Ovary (tissue), 9 donors: Measurements from ENCODE around the gene MYO9A. TPM values are rescaled to one million over a fixed set of nuclear protein-coding genes. Genes with fewer than 3 reads are reported as not detected.

Experiments used
- DNase-seq, 5 donors: peaks; one replicate each; pipeline ENCODE4 v3.0.0-alpha.2; 2019 to 2020
- H3K27ac ChIP-seq, 2 donors: fragments of 200-600 bp; one replicate each; pipeline versions ENCODE4 v1.5.1 to v1.8.0; 2019 to 2022
- H3K27me3 ChIP-seq: fragments of 200-600 bp; one replicate; pipeline ENCODE4 v1.8.0; 2022
- H3K36me3 ChIP-seq: fragments of 200-600 bp; sonication (generic); one replicate; pipeline ENCODE4 v1.5.1; 2019
- H3K4me1 ChIP-seq: one replicate; pipeline ENCODE4 v1.8.1; 2013; ENCODE audit warnings: mild to moderate bottlenecking, moderate library complexity; ENCODE audit not compliant: insufficient read depth
- H3K4me3 ChIP-seq: fragments of 200-600 bp; sonication (generic); one replicate; pipeline ENCODE4 v1.5.1; 2017
- H3K9me3 ChIP-seq, 2 donors: fragments of 200-600 bp in 1 of 2; sonication (generic) in 1 of 2; one replicate each; pipeline versions ENCODE4 v1.5.1 to v1.8.1; 2013 to 2019; ENCODE audit warnings: mild to moderate bottlenecking in 1 of 2, moderate library complexity in 1 of 2
- CTCF ChIP-seq, 3 donors: fragments of 450-650 bp in 2 of 3; fragments of 200-600 bp in 1 of 3; IDR thresholded peaks; one replicate each; pipeline versions ENCODE4 v1.5.1 to v1.8.0; 2016 to 2022; ENCODE audit warnings: antibody characterized with exemption in 3 of 3, mild to moderate bottlenecking in 1 of 3
- EP300 ChIP-seq: sonication (generic); formaldehyde crosslinking; IDR thresholded peaks from one replicate; pipeline ENCODE4 v1.6.1; 2017; ENCODE audit warnings: antibody characterized with exemption
- POLR2A ChIP-seq: fragments of 450-650 bp; IDR thresholded peaks from one replicate; pipeline ENCODE4 v1.6.1; 2017; ENCODE audit warnings: antibody characterized with exemption, mild to moderate bottlenecking, moderate library complexity
- WGBS, 3 donors: extraction: QIAGEN DNeasy Blood & Tissue Kit in 1 of 3; methylation state at CpG; one replicate each; pipeline versions ENCODE4 v1.1.5 to v1.1.7; 2013 to 2017; 5-methylcytosine and 5-hydroxymethylcytosine counted together
- intact Hi-C, 4 donors: fragments of 100-400 bp; cut with DNase I; formaldehyde crosslinking; loops; one replicate each; pipeline versions ENCODE4 v1.11.0 to v1.15.1; 2022 to 2023
- polyA plus RNA-seq, 2 donors: library from polyadenylated mRNA; stranded (reverse); fragments of 200-250 nt in 1 of 2; fragments of 350-450 nt in 1 of 2; fragmentation: Illumina TruSeq in 1 of 2; extraction: RNeasy Lipid Tissue Mini Kit (QIAGEN cat#74804) in 1 of 2; gene quantifications; one replicate each; pipeline ENCODE4 v1.2.3, GENCODE V29; 2013 to 2014
- total RNA-seq, 7 donors: library from RNA; depleted of rRNA in 2 of 7; stranded (reverse); fragments of >200 nt in 2 of 7; fragmentation: NEBNext Ultra II Directional in 3 of 7; extraction: Animal tissue kit (Norgen Biotek cat#: 25700) in 3 of 7; gene quantifications; one replicate each; pipeline versions ENCODE4 v1.1.0 to v1.2.4, GENCODE V29; 2016 to 2023
- donor health status: DM: no; HTN: no; CAD: no; lungs with moderate emphysema.
- donor health status: DM: no; HTN: no; CAD: no.
- donor health status: Bipolar disorder and iron deficiency.
- donor health status: DM: yes; HTN: yes; CAD: no.
- donor health status: DM: no; HTN: no; CAD: no.
- donor health status: DM: yes; HTN: yes; CAD: no.

Gene MYO9A
- total and polyA plus RNA-seq, 9 donors = 8.1 to 71.6 (median 57.2) TPM

- 79 to 89% (median 88%) methylated on average over 3 of the region's 3 CpGs for WGBS, 3 donors
- no peak for DNase-seq
- Histone ChIP-seq H3K27ac (no peak overlapping the region), H3K4me1 (no peaks in the 10 kb centered on the region), H3K9me3 (no peaks in the 10 kb centered on the region), H3K36me3 (no peaks in the 10 kb centered on the region), H3K27me3 (no peaks in the 10 kb centered on the region), H3K4me3 (no peak overlapping the region)
- intact Hi-C loops = no loop called here
- TF ChIP-seq CTCF (IDR thresholded peaks at IDR 0.05) (no peak), POLR2A (no peak), EP300 (no peak)
Measured at GRCh38 chr15:71822890-71823630, 294.9 kb downstream of the MYO9A start.

- TF ChIP-seq CTCF (IDR thresholded peaks at IDR 0.05) (no peak), POLR2A (no peak), EP300 (no peak)
- WGBS, 3 donors = 87 to 92% (median 89%) methylated on average over 5 of the region's 5 CpGs
- Histone ChIP-seq H3K36me3 (no peaks in the 10 kb centered on the region), H3K4me1 (no peaks in the 10 kb centered on the region), H3K27me3 (no peaks in the 10 kb centered on the region), H3K27ac (no peak overlapping the region), H3K4me3 (no peak overlapping the region), H3K9me3 (no peaks in the 10 kb centered on the region)
- no peak for DNase-seq
- intact Hi-C loops = no loop called here
Measured at GRCh38 chr15:71821547-71822129, 296.3 kb downstream of the MYO9A start.

DNA sequence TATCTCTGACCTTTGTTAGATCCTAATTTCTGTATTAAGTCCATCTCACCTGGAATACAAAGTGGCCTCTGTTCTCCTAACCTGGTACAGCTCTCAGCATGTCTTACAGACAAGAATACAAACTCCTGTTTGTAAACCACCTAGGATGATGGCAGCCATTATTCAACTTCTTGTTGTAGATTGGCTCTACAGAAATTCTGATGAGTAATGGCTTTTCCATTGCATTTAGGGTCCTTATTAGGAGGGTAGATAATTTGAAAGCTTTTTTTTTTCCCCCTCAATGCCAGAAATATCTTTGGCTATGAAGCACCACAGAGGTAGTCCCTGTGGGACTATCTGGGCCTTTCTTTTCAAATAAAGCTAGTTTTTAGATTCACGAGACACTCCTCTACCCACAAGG is 297.8 kb downstream of the MYO9A start:
- intact Hi-C loops = no loop called here
- Histone ChIP-seq H3K9me3 (no peaks in the 10 kb centered on the region), H3K4me1 (no peaks in the 10 kb centered on the region), H3K27me3 (no peaks in the 10 kb centered on the region), H3K27ac (no peak overlapping the region), H3K4me3 (no peak overlapping the region), H3K36me3 (no peaks in the 10 kb centered on the region)
- no peak for DNase-seq
- 95 to 100% (median 97%) methylated on average over 1 of the region's 1 CpG for whole genome bisulfite sequencing, 3 donors
- TF ChIP-seq POLR2A = no peak

DNA sequence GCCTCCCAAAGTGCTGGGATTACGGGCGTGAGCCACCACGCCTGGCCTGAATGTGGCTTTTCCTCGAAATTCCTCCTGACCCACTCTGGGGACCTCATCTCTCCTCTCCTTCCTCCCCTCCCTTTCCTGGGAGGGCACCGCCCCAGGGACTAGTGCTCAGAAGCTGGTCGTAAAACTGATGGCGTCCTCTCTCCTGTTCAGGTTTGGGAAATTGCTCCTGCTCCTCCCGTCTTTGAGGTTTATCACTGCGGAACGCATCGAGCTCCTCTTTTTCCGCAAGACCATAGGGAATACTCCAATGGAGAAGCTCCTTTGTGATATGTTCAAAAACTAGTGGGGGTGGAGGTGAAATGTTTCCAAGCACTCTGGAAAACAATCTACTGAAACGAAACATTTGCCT is 300.6 kb downstream of the MYO9A start:
- Histone ChIP-seq H3K4me1 (no peaks in the 10 kb centered on the region), H3K27ac (no peak overlapping the region), H3K27me3 (no peaks in the 10 kb centered on the region), H3K9me3 (no peaks in the 10 kb centered on the region), H3K36me3 (no peaks in the 10 kb centered on the region), H3K4me3 (no peak overlapping the region)
- WGBS, 3 donors = 95% methylated on average over 13 of the region's 13 CpGs
- intact Hi-C loops = no loop called here
- no peak for DNase-seq
- TF ChIP-seq EP300 = no peak
- TF ChIP-seq CTCF (IDR thresholded peaks at IDR 0.05) = no peak
- TF ChIP-seq POLR2A = no peak

DNA sequence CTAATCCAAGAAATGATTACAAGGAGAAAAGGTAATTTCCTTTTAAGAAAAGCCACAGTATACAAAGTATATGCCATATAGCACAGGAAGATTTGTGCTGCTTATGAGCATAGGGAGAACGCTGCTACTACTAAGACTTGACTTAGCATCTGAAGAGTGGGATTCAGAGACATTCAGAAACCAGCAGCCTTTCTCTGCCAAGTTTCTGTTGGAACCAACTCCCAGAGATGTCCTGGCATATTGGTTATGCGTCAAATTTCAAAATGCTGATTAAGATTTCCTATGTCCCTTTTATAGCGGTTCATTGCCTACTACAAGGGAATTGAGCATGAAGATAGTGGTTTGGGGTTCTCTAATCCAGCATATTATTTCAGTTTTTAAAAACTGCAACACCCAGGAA is 302.6 kb downstream of the MYO9A start:
- Histone ChIP-seq H3K27me3 (no peaks in the 10 kb centered on the region), H3K4me3 (no peak overlapping the region), H3K36me3 (no peaks in the 10 kb centered on the region), H3K27ac (no peak overlapping the region), H3K4me1 (no peaks in the 10 kb centered on the region), H3K9me3 (no peaks in the 10 kb centered on the region)
- intact Hi-C loops = no loop called here
- 92 to 96% (median 93%) methylated on average over 3 of the region's 3 CpGs for WGBS, 3 donors
- DNase-seq = no peak
- no peak for TF ChIP-seq CTCF (IDR thresholded peaks at IDR 0.05)
- TF ChIP-seq POLR2A = no peak
- no peak for TF ChIP-seq EP300
